H9 (cell line): ENCODE results near the gene CDHR5. TPM values are rescaled to one million over a fixed set of nuclear protein-coding genes. Genes with fewer than 3 reads are reported as not detected.

Experiments used
- DNase-seq: peaks from one replicate; pipeline ENCODE4 v3.0.0-alpha.2; 2017
- H2AFZ ChIP-seq: one replicate; pipeline ENCODE4 v1.6.1; 2013; ENCODE audit warnings: mild to moderate bottlenecking, low read length, control low read depth, moderate library complexity
- H2AK5ac ChIP-seq: 2 replicates; pipeline ENCODE4 v1.6.1; 2013; ENCODE audit warnings: low read length, control low read depth, mixed read lengths; ENCODE audit not compliant: insufficient read length
- H2BK120ac ChIP-seq: one replicate; pipeline ENCODE4 v1.6.1; 2013; ENCODE audit warnings: low read depth, mild to moderate bottlenecking, low read length, control low read depth, inconsistent platforms; ENCODE audit not compliant: poor library complexity, severe bottlenecking
- H2BK12ac ChIP-seq: 2 replicates; pipeline ENCODE4 v1.6.1; 2013; ENCODE audit warnings: low read length, control low read depth, mixed read lengths, low read depth; ENCODE audit not compliant: insufficient read length
- H2BK15ac ChIP-seq: 2 replicates; pipeline ENCODE4 v1.6.1; 2013; ENCODE audit warnings: low read depth, low read length, control low read depth
- H2BK20ac ChIP-seq: one replicate; pipeline ENCODE4 v1.6.1; 2013; ENCODE audit warnings: low read depth, mild to moderate bottlenecking, low read length, control low read depth, inconsistent platforms; ENCODE audit not compliant: poor library complexity, severe bottlenecking
- H2BK5ac ChIP-seq: 2 replicates; pipeline ENCODE4 v1.6.1; 2013; ENCODE audit warnings: low read length, control low read depth, mixed read lengths; ENCODE audit not compliant: insufficient read length
- H3K14ac ChIP-seq: 2 replicates; pipeline ENCODE4 v1.6.1; 2013; ENCODE audit warnings: low read length, control low read depth; ENCODE audit not compliant: insufficient read depth
- H3K18ac ChIP-seq: 2 replicates; pipeline ENCODE4 v1.6.1; 2013; ENCODE audit warnings: low read depth, mild to moderate bottlenecking, mixed read lengths, low read length, control low read depth; ENCODE audit not compliant: insufficient read length
- H3K23ac ChIP-seq: 2 replicates; pipeline ENCODE4 v1.6.1; 2013; ENCODE audit warnings: low read length, control low read depth, mixed read lengths, low read depth; ENCODE audit not compliant: insufficient read length
- H3K23me2 ChIP-seq: 2 replicates; pipeline ENCODE4 v1.6.1; 2013; ENCODE audit warnings: low read depth, mild to moderate bottlenecking, mixed read lengths, low read length, control low read depth; ENCODE audit not compliant: insufficient read length, poor library complexity, severe bottlenecking
- H3K27ac ChIP-seq: 2 replicates; pipeline ENCODE4 v1.5.1; 2013; ENCODE audit warnings: low read length, control low read depth, mixed read lengths, low read depth; ENCODE audit not compliant: insufficient read length
- H3K27me3 ChIP-seq: 2 replicates; pipeline ENCODE4 v1.6.1; 2013; ENCODE audit warnings: low read length, control low read depth, inconsistent platforms; ENCODE audit not compliant: insufficient read depth
- H3K4ac ChIP-seq: 2 replicates; pipeline ENCODE4 v1.6.1; 2013; ENCODE audit warnings: low read depth, mild to moderate bottlenecking, control low read depth, inconsistent platforms, low read length, moderate library complexity
- H3K4me1 ChIP-seq: 2 replicates; pipeline ENCODE4 v1.6.1; 2013; ENCODE audit warnings: low read length, control low read depth, inconsistent platforms; ENCODE audit not compliant: insufficient read depth
- H3K4me2 ChIP-seq: 2 replicates; pipeline ENCODE4 v1.6.1; 2013; ENCODE audit warnings: low read length, control low read depth, mixed read lengths; ENCODE audit not compliant: insufficient read length, insufficient read depth
- H3K56ac ChIP-seq: 2 replicates; pipeline ENCODE4 v1.6.1; 2013; ENCODE audit warnings: low read depth, mild to moderate bottlenecking, mixed read lengths, low read length, control low read depth; ENCODE audit not compliant: insufficient read length
- H3K79me1 ChIP-seq: 2 replicates; pipeline ENCODE4 v1.6.1; 2013; ENCODE audit warnings: low read depth, mild to moderate bottlenecking, moderate library complexity, low read length, control low read depth, inconsistent platforms; ENCODE audit not compliant: insufficient read depth, poor library complexity, severe bottlenecking
- H3K79me2 ChIP-seq: 2 replicates; pipeline ENCODE4 v1.6.1; 2013; ENCODE audit warnings: low read length, control low read depth, inconsistent platforms; ENCODE audit not compliant: insufficient read depth
- H3K9ac ChIP-seq: 2 replicates; pipeline ENCODE4 v1.6.1; 2013; ENCODE audit warnings: low read length, control low read depth, mixed read lengths; ENCODE audit not compliant: insufficient read length; ENCODE audit errors: extremely low read depth
- H3K9me3 ChIP-seq: one replicate; pipeline ENCODE4 v1.6.1; 2013; ENCODE audit warnings: low read depth, low read length, inconsistent platforms; ENCODE audit not compliant: control insufficient read depth
- H3T11ph ChIP-seq: one replicate; pipeline ENCODE4 v1.6.1; 2013; ENCODE audit warnings: mild to moderate bottlenecking, low read length, control low read depth, inconsistent platforms
- H4K20me1 ChIP-seq: one replicate; pipeline ENCODE4 v1.6.1; 2013; ENCODE audit not compliant: control insufficient read depth, insufficient read length, insufficient read depth
- H4K5ac ChIP-seq: 2 replicates; pipeline ENCODE4 v1.6.1; 2013; ENCODE audit warnings: low read depth, mild to moderate bottlenecking, mixed read lengths, low read length, control low read depth; ENCODE audit not compliant: insufficient read length
- H4K8ac ChIP-seq: replicated peaks from 2 replicates; pipeline ENCODE4 v1.6.1; 2013; ENCODE audit warnings: low read length, control low read depth, mixed read lengths, low read depth; ENCODE audit not compliant: insufficient read length
- H4K91ac ChIP-seq: 2 replicates; pipeline ENCODE4 v1.6.1; 2013; ENCODE audit warnings: low read depth, mild to moderate bottlenecking, moderate library complexity, mixed read lengths, low read length, control low read depth; ENCODE audit not compliant: insufficient read length
- H3K27ac Mint-ChIP-seq, 3 experiments: 2 replicates in 2 of 3; 3 replicates in 1 of 3; pipeline ENCODE4 v1.8.0; 2020 to 2021; ENCODE audit warnings: mixed read lengths in 3 of 3, mild to moderate bottlenecking in 1 of 3, moderate library complexity in 1 of 3
- H3K27me3 Mint-ChIP-seq: 2 replicates; pipeline ENCODE4 v1.8.0; 2021; ENCODE audit warnings: low read depth, mild to moderate bottlenecking, moderate library complexity, mixed read lengths
- H3K36me3 Mint-ChIP-seq, 3 experiments: 2 replicates in 2 of 3; 3 replicates in 1 of 3; pipeline ENCODE4 v1.8.0; 2020 to 2021; ENCODE audit warnings: low read depth in 3 of 3, mixed read lengths in 3 of 3; ENCODE audit not compliant: insufficient read depth in 1 of 3
- H3K4me1 Mint-ChIP-seq, 2 experiments: 2 replicates each; pipeline ENCODE4 v1.8.0; 2020; ENCODE audit warnings: mixed read lengths in 2 of 2
- H3K4me3 Mint-ChIP-seq, 2 experiments: 2 replicates in 1 of 2; 3 replicates in 1 of 2; pipeline ENCODE4 v1.8.0; 2020 to 2021; ENCODE audit warnings: mild to moderate bottlenecking in 2 of 2, mixed read lengths in 2 of 2, moderate library complexity in 1 of 2
- H3K9me3 Mint-ChIP-seq, 2 experiments: 2 replicates in 1 of 2; 3 replicates in 1 of 2; pipeline ENCODE4 v1.8.0; 2020; ENCODE audit warnings: mild to moderate bottlenecking in 2 of 2, mixed read lengths in 2 of 2, moderate library complexity in 1 of 2
- WGBS: extraction: QIAGEN DNeasy Blood & Tissue Kit; methylation state at CpG from one replicate; pipeline ENCODE4 v1.1.7; 2013; ENCODE audit warnings: missing lambda C conversion rate, low lambda C conversion rate, mixed read lengths; ENCODE audit not compliant: insufficient read length; ENCODE audit errors: extremely low coverage; 5-methylcytosine and 5-hydroxymethylcytosine counted together
- total RNA-seq: library from RNA; stranded (reverse); gene quantifications from 2 replicates; pipeline ENCODE4 v1.2.1, GENCODE V29; 2021
- TF ChIP-seq, protein P1 (sequence below): fragments of 200-600 bp; sonication (generic); conservative IDR thresholded peaks from 3 replicates; pipeline ENCODE4 v1.8.0; 2021; ENCODE audit warnings: antibody characterized with exemption, mild to moderate bottlenecking

The CDHR5 gene
- total RNA-seq, 1 experiment from 2014 or later, result not detected

DNA sequence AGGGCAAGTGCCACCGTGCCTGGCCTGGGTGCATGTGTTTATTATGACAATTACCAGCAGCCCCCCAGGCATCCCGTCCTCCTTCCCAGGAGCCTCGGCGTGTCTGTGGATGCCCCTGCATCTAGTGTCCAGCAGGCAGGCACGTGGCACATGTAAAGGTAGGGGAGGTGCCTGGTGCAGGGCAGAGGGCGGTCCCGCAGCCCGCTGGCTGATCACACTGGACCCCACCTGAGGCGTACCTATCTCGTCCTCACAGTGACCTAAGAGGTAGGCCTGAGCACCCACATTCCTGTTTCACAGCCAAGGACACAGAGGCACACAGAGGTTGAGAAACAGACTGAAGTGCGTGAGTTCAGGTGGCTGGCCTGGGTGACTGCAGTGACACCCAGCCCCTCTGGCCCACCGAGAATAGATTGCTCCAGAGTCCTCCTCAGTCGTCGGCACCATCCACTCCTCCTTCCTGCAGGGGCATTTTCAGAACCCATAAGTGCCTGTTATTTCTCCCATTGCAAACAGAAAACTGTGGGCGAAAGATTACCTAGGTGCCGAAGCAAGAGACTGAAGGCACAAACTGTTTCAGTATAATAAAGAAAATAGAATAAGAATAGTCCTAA lies 51.5 kb downstream of the CDHR5 start:
- H3K23me2 ChIP-seq, result peaks cover 16% of the 10 kb centered on the region
- Mint-ChIP-seq H3K4me1 (peaks cover 33 to 39% of the 10 kb centered on the region in 2 experiments), H3K27ac (no peak overlapping the region), H3K9me3 (0 out of 5 replicates have a peak, but pooled peaks cover 0 to 2% of the 10 kb centered on the region in 2 experiments), H3K36me3 (peaks cover 0 to 9% (median 0%) of the 10 kb centered on the region in 3 experiments; a peak in 4 of 7 replicates), H3K4me3 (no peak overlapping the region; a peak in 1 of 5 replicates), H3K27me3 (peaks cover 15% of the 10 kb centered on the region)
- H2AFZ ChIP-seq, result no peak overlapping the region
- no peak overlapping the region for H3K27ac ChIP-seq
- no peak overlapping the region for H4K91ac ChIP-seq
- no peak overlapping the region for H2BK5ac ChIP-seq
- H3K4me2 ChIP-seq, result no peak overlapping the region
- no peak overlapping the region for H4K5ac ChIP-seq
- H3K27me3 ChIP-seq, result no peaks in the 10 kb centered on the region; the same call in 1 of the 2 replicates
- H2BK20ac ChIP-seq, result no peak overlapping the region
- H3K4ac ChIP-seq, result no peak overlapping the region
- no peak overlapping the region for H3T11ph ChIP-seq
- H4K20me1 ChIP-seq, result no peaks in the 10 kb centered on the region
- H3K9ac ChIP-seq, result no peak overlapping the region
- H4K8ac ChIP-seq, result no peak overlapping the region
- peaks cover 9% of the 10 kb centered on the region for H3K79me1 ChIP-seq
- no peak overlapping the region for H2BK12ac ChIP-seq
- TF ChIP-seq, protein P1, sequence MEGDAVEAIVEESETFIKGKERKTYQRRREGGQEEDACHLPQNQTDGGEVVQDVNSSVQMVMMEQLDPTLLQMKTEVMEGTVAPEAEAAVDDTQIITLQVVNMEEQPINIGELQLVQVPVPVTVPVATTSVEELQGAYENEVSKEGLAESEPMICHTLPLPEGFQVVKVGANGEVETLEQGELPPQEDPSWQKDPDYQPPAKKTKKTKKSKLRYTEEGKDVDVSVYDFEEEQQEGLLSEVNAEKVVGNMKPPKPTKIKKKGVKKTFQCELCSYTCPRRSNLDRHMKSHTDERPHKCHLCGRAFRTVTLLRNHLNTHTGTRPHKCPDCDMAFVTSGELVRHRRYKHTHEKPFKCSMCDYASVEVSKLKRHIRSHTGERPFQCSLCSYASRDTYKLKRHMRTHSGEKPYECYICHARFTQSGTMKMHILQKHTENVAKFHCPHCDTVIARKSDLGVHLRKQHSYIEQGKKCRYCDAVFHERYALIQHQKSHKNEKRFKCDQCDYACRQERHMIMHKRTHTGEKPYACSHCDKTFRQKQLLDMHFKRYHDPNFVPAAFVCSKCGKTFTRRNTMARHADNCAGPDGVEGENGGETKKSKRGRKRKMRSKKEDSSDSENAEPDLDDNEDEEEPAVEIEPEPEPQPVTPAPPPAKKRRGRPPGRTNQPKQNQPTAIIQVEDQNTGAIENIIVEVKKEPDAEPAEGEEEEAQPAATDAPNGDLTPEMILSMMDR, result no peak
- H2BK120ac ChIP-seq, result no peak overlapping the region
- no CpG with 5 or more reads among the region's 16 CpGs for WGBS
- no peaks in the 10 kb centered on the region for H3K9me3 ChIP-seq
- H2BK15ac ChIP-seq, result no peak overlapping the region
- H2AK5ac ChIP-seq, result no peak overlapping the region
- H3K14ac ChIP-seq, result no peak overlapping the region
- H3K4me1 ChIP-seq, result no peaks in the 10 kb centered on the region
- H3K23ac ChIP-seq, result no peak overlapping the region
- DNase-seq, result no peak
- no peak overlapping the region for H3K56ac ChIP-seq
- no peak overlapping the region for H3K18ac ChIP-seq
- H3K79me2 ChIP-seq, result peaks cover 15% of the 10 kb centered on the region; the same call in 1 of the 2 replicates
